OCI-LY3 (cell line): Measurements from ENCODE around the gene CA7.
A peak's percentile ranks its signal among the peaks of the same experiment; 100 is the strongest.

Source experiments
- H2AFZ ChIP-seq: fragments of 200-600, 300-600 bp; shearing (Covaris generic); 2 replicates; pipeline ENCODE4 v1.6.0; 2014; ENCODE audit warnings: antibody characterized with exemption, low read depth, low read length
- H3K27ac ChIP-seq: fragments of 200-600, 300-600 bp; sonication (generic); 2 replicates; pipeline ENCODE4 v1.5.1; 2014; ENCODE audit warnings: mild to moderate bottlenecking, low read length, moderate library complexity, mixed read lengths
- H3K27me3 ChIP-seq: fragments of 200-600, 300-600 bp; sonication (generic); 2 replicates; pipeline ENCODE4 v1.6.1; 2014; ENCODE audit warnings: low read depth, low read length, mixed read lengths
- H3K36me3 ChIP-seq: fragments of 200-600, 300-600 bp; sonication (generic); replicated peaks from 2 replicates; pipeline ENCODE3; 2014; ENCODE audit warnings: low read depth, low read length, mixed read lengths
- H3K4me1 ChIP-seq: fragments of 300-600, 200-600 bp; sonication (generic); 2 replicates; pipeline ENCODE4 v1.6.1; 2014; ENCODE audit warnings: low read length, mixed read lengths
- H3K4me2 ChIP-seq: fragments of 200-600, 300-600 bp; sonication (generic); 2 replicates; pipeline ENCODE4 v1.6.1; 2014; ENCODE audit warnings: low read length, mixed read lengths
- H3K4me3 ChIP-seq: fragments of 300-600, 200-600 bp; sonication (generic); 2 replicates; pipeline ENCODE4 v1.5.1; 2014; ENCODE audit warnings: antibody characterized with exemption, mild to moderate bottlenecking, low read length, moderate library complexity
- H3K79me2 ChIP-seq: fragments of 300-600, 200-600 bp; shearing (Covaris generic); 2 replicates; pipeline ENCODE4 v1.6.1; 2014; ENCODE audit warnings: mild to moderate bottlenecking, low read length, mixed read lengths
- H3K9ac ChIP-seq: fragments of 300-600, 200-600 bp; shearing (Covaris generic); 2 replicates; pipeline ENCODE4 v1.6.0; 2014; ENCODE audit warnings: mild to moderate bottlenecking, low read length, moderate library complexity
- H3K9me3 ChIP-seq: fragments of 200-600, 300-600 bp; shearing (Covaris generic); 2 replicates; pipeline ENCODE4 v1.6.1; 2014; ENCODE audit warnings: low read length, mixed read lengths; ENCODE audit not compliant: insufficient read depth
- H4K20me1 ChIP-seq: fragments of 200-600, 300-600 bp; sonication (generic); 2 replicates; pipeline ENCODE4 v1.6.1; 2016; ENCODE audit warnings: low read length, mixed read lengths; ENCODE audit not compliant: insufficient read depth
- EZH2phosphoT487 ChIP-seq: fragments of 200-600 bp; shearing (Covaris generic); IDR thresholded peaks from 2 replicates; pipeline ENCODE4 v1.6.1; 2018; ENCODE audit warnings: antibody characterized with exemption, mixed run types, low read depth
- TF ChIP-seq, protein P1 (sequence below): fragments of 200-600, 300-600 bp; sonication (generic); IDR thresholded peaks from 2 replicates; pipeline ENCODE4 v1.5.1; 2014; ENCODE audit warnings: antibody characterized with exemption, low read length, low read depth

Gene CA7

DNA sequence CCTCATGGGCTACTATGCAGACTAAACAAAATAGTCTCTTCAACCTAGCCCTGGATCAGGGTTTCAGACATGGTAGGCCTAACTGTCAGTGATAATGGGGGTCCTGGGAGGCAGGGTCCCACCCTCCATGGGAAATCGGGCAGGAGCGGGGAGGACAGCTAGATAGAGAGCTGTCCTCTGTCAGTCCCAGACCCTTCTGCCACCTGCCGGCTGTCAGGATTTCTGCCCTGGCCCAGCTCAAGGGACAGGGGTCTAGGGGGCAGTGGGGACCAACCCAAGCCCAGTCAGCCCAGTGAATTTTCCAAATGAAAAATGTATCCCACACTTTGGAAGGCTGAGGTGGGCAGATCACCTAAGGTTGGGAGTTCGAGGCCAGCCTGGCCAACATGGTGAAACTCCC lies 5.3 kb downstream of the CA7 start:
- H3K27me3 ChIP-seq, result 0 out of 2 replicates have a peak, but pooled peaks cover 8% of the 10 kb centered on the region
- TF ChIP-seq, protein P1, sequence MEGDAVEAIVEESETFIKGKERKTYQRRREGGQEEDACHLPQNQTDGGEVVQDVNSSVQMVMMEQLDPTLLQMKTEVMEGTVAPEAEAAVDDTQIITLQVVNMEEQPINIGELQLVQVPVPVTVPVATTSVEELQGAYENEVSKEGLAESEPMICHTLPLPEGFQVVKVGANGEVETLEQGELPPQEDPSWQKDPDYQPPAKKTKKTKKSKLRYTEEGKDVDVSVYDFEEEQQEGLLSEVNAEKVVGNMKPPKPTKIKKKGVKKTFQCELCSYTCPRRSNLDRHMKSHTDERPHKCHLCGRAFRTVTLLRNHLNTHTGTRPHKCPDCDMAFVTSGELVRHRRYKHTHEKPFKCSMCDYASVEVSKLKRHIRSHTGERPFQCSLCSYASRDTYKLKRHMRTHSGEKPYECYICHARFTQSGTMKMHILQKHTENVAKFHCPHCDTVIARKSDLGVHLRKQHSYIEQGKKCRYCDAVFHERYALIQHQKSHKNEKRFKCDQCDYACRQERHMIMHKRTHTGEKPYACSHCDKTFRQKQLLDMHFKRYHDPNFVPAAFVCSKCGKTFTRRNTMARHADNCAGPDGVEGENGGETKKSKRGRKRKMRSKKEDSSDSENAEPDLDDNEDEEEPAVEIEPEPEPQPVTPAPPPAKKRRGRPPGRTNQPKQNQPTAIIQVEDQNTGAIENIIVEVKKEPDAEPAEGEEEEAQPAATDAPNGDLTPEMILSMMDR, result no peak
- TF ChIP-seq EZH2phosphoT487, result no peak
- peaks cover 20% of the 10 kb centered on the region for H3K4me1 ChIP-seq

DNA sequence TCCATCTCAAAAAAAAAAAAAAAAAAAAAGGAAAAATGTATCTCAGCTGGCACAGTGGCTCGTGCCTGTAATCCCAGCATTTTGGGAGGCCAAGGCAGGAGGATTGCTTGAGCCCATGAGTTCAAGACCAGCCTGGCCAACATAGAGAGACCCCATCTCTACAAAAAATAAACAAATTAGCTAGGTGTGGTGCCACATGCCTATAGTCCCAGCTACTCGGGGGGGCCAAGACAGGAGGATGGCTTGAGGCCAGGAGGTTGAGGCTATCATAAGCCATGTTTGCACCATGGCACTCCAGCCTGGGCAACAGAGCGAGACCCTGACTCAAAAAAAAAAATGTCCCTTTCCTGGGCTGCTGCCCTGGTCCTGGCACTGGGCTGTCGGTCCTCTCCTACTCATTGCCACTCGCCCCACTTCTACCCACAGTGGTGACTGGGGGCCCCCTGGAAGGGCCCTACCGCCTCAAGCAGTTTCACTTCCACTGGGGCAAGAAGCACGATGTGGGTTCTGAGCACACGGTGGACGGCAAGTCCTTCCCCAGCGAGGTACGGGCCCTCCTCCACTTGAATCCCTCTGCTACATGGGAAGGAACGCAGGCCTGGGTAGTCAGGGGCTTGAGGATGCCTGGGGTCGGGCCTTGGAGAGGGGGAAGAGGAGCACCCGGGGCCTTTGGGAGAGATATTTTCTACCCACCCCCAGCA lies 6.1 kb downstream of the CA7 start:
- Histone ChIP-seq H3K4me3 (no peak overlapping the region), H3K4me1 (peaks cover 20% of the 10 kb centered on the region), H3K27ac (no peak overlapping the region), H3K79me2 (no peaks in the 10 kb centered on the region), H3K36me3 (no peaks in the 10 kb centered on the region), H3K4me2 (peak overlapping the region; percentile 33), H2AFZ (no peak overlapping the region), H3K9me3 (no peaks in the 10 kb centered on the region), H3K27me3 (0 out of 2 replicates have a peak, but pooled peaks cover 8% of the 10 kb centered on the region), H4K20me1 (no peaks in the 10 kb centered on the region), H3K9ac (0 out of 2 replicates have a peak overlapping the region, but pooled peaks have one; percentile 3)
- TF ChIP-seq, protein P1, result no peak
- no peak for TF ChIP-seq EZH2phosphoT487

More for the DNA sequence above, 5.3 kb downstream of the CA7 start:
- H3K4me3 ChIP-seq, result no peak overlapping the region
- no peaks in the 10 kb centered on the region for H4K20me1 ChIP-seq
- no peak overlapping the region for H2AFZ ChIP-seq
- no peaks in the 10 kb centered on the region for H3K79me2 ChIP-seq
- H3K9ac ChIP-seq, result no peak overlapping the region
- H3K27ac ChIP-seq, result no peak overlapping the region
- H3K36me3 ChIP-seq, result no peaks in the 10 kb centered on the region
- H3K4me2 ChIP-seq, result no peak overlapping the region
- no peaks in the 10 kb centered on the region for H3K9me3 ChIP-seq

DNA sequence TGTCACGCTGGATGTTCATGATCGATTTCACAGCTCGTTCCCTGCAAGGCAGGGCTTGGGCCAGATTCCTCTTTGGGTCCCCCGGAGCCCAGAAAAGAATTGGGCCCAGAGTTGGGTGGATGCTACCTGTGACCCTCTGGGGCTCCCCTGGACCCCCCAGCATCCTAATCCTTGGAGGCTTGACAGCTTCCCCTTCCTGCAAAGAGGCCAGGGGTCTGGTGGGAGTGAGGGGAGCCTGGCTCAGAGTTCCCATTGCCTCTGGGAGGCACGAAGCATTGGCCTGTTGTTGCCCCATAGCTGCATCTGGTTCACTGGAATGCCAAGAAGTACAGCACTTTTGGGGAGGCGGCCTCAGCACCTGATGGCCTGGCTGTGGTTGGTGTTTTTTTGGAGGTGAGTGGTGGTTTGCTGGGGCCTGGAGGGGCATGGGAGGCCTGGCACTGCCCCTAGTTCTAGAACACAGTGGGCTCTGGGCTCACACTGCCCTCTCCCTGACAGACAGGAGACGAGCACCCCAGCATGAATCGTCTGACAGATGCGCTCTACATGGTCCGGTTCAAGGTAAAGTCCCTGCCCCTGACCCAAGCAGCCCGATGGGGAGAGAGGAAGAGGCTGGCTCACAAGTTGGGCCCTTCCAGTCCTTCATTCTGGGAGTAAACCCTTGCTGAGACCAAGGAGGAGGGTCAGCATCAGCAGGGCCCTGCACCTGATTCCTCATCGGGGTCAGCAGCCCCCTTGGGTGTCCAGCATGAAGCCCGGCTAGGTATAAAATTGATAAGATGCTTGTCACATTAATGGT lies 7.2 kb downstream of the CA7 start:
- H3K27ac ChIP-seq, result no peak overlapping the region
- TF ChIP-seq, protein P1, result no peak
- no peak for TF ChIP-seq EZH2phosphoT487

More for the DNA sequence above, 7.2 kb downstream of the CA7 start:
- Histone ChIP-seq H2AFZ (no peak overlapping the region), H3K27me3 (0 out of 2 replicates have a peak, but pooled peaks cover 3% of the 10 kb centered on the region), H3K9me3 (no peaks in the 10 kb centered on the region), H4K20me1 (no peaks in the 10 kb centered on the region), H3K9ac (no peak overlapping the region), H3K36me3 (no peaks in the 10 kb centered on the region), H3K79me2 (no peaks in the 10 kb centered on the region), H3K4me2 (no peak overlapping the region), H3K4me1 (peaks cover 10% of the 10 kb centered on the region), H3K4me3 (no peak overlapping the region)
